ENCODE measurements around the gene MAP3K5. TPM values are rescaled to one million over a fixed set of nuclear protein-coding genes. Genes with fewer than 3 reads are reported as not detected.
"Not testable (repeated sequence)": the region's sequence is repeated elsewhere in the genome, so short reads cannot be mapped to it uniquely, and the experiment has no call there.

Gene MAP3K5
- polyA plus RNA-seq, 1 donor = 7.4 TPM

DNA sequence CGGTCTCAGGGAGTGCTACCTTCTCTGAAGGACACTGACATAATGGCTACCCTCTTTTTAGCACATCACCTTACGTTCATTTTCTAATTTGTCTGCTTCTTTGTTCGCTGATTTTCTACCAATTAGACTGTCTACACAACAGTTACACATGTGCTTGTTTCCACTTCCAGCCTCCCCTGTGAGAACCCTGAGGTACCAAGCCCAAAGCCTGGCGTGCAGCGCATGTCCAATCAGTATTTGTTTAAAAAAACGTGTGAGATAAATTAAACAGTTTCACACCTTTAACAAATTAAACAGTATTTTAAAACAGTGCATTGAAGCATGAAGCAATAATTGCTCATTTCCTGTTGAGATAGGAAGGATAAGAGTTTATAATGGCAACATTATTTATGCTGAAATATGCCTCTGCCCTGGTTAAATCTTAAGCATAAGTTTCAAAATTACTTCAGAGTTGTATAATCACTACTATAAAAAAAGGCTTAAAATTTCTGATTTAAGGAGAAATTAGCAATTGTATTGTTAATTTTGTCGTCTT is 88.9 kb downstream of the MAP3K5 start:
- WGBS (ENCODE audit: insufficient coverage, low lambda C conversion rate) = 93% methylated on average over 2 of the region's 7 CpGs
- H3K4me3 ChIP-seq (ENCODE audit: low read length) = no peak overlapping the region
- no peaks in the 10 kb centered on the region for H3K27me3 ChIP-seq (ENCODE audit: control insufficient read depth, insufficient read depth, low read length)
- no peaks in the 10 kb centered on the region for H3K4me1 ChIP-seq (ENCODE audit: control insufficient read depth, insufficient read depth, low read length)
- no peaks in the 10 kb centered on the region for H3K36me3 ChIP-seq (ENCODE audit: control insufficient read depth, insufficient read depth, low read length)
- DNase-seq = no peak
- H3K9me3 ChIP-seq (ENCODE audit: control insufficient read depth, low read depth, low read length) = no peaks in the 10 kb centered on the region
- no peak overlapping the region for H3K27ac ChIP-seq (ENCODE audit: low read length)

DNA sequence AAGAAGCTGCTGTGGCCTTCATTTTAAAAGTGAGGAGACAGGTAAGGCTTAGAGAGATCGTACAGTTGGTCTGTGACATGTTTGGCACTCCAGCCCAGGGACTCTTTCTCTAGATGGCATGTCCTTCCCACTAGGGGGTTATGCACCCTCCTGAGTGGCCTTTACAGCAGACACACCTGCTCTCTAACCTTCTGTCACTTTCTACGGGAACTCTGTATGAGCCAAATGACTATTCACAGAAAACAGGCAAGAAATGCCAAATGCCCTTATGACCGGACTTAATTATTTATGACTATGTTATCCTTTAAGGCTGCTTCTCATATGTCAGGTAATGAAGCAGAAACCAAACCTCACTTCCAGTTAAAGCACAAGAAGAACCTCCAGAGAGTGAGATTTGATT is 91.2 kb downstream of the MAP3K5 start:
- no peaks in the 10 kb centered on the region for H3K9me3 ChIP-seq (ENCODE audit: control insufficient read depth, low read depth, low read length)

DNA sequence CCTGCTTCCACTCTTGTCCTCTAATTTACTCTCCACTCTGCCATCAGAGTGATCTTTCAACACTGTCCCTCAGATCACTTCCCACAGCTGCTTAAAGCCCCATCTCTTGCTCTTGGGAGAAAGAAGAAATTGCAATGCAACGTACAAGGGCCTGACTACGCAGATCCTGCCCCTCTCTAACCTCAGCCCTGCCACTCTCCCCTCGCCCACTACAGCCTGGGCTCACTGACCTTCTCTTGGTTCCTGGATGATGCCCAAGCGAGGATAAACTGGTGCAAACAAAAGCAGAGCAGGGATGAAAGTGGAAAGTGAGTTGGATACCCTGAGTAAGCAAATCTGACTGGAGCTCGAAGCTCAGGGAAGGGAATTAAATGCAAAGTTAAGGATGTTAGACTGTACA is 92.9 kb downstream of the MAP3K5 start:
- Histone ChIP-seq H3K9me3 (ENCODE audit: control insufficient read depth, low read depth, low read length) (no peaks in the 10 kb centered on the region), H3K4me1 (ENCODE audit: control insufficient read depth, insufficient read depth, low read length) (no peaks in the 10 kb centered on the region), H3K27ac (ENCODE audit: low read length) (no peak overlapping the region), H3K4me3 (ENCODE audit: low read length) (no peak overlapping the region), H3K36me3 (ENCODE audit: control insufficient read depth, insufficient read depth, low read length) (no peaks in the 10 kb centered on the region), H3K27me3 (ENCODE audit: control insufficient read depth, insufficient read depth, low read length) (no peaks in the 10 kb centered on the region)
- DNase-seq = no peak
- WGBS (ENCODE audit: insufficient coverage, low lambda C conversion rate) = no CpG with 5 or more reads among the region's 5 CpGs

More for the DNA sequence above, 91.2 kb downstream of the MAP3K5 start:
- no peak for DNase-seq
- H3K36me3 ChIP-seq (ENCODE audit: control insufficient read depth, insufficient read depth, low read length) = no peaks in the 10 kb centered on the region
- no peaks in the 10 kb centered on the region for H3K4me1 ChIP-seq (ENCODE audit: control insufficient read depth, insufficient read depth, low read length)
- WGBS (ENCODE audit: insufficient coverage, low lambda C conversion rate) = no CpG with 5 or more reads among the region's 3 CpGs
- no peak overlapping the region for H3K27ac ChIP-seq (ENCODE audit: low read length)
- no peak overlapping the region for H3K4me3 ChIP-seq (ENCODE audit: low read length)
- H3K27me3 ChIP-seq (ENCODE audit: control insufficient read depth, insufficient read depth, low read length) = no peaks in the 10 kb centered on the region

DNA sequence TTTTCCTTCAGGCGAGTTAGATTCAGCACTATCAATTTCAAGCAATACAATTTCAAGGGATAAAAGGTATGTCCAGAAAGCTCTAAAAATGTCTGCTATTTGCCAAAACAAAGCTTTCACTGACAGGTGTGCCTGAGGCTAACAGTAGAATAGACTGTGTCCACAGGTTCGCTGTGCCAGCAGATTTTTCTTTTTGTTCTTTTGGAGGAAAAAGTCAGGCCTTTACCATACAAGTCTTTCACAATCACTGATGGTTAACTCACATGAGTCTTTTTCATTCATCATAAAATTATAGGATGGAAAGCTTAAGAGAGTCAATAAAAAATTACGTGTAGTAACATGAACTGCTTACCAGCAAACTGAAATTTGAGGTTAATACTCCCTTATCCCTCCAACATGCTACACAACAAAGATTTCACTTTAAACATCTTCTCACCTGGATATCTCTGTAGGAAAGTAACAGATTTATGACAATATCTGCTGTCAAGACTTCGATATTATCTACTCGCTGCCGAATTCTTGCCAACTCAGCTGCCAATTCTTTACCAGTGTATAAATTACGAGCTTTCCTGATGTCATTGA is 95.4 kb downstream of the MAP3K5 start:
- DNase-seq = no peak
- no peak overlapping the region for H3K27ac ChIP-seq (ENCODE audit: low read length)
- WGBS (ENCODE audit: insufficient coverage, low lambda C conversion rate) = 100% methylated on average over 2 of the region's 7 CpGs

DNA sequence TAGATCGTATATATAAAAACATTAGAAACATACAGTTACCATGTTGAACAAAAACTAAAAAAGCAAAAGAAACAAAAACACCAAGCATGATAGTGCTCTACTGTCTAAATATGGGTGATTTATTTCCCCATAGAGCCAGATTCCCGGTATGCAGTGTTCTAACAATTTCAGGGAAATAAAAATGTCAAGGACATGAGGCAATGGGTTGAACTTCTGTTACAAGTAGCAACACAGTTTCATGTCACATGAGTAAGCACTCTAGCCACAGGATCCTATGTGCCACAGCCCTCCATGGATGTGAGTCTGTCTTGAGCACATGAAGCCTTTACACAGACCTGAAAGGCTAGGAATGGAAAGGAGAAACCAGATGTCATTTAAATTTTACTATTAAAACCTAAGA is 96.0 kb downstream of the MAP3K5 start:
- Histone ChIP-seq H3K36me3 (ENCODE audit: control insufficient read depth, insufficient read depth, low read length) (no peaks in the 10 kb centered on the region), H3K4me3 (ENCODE audit: low read length) (no peak overlapping the region), H3K27me3 (ENCODE audit: control insufficient read depth, insufficient read depth, low read length) (no peaks in the 10 kb centered on the region), H3K4me1 (ENCODE audit: control insufficient read depth, insufficient read depth, low read length) (no peaks in the 10 kb centered on the region), H3K9me3 (ENCODE audit: control insufficient read depth, low read depth, low read length) (no peaks in the 10 kb centered on the region), H3K27ac (ENCODE audit: low read length) (no peak overlapping the region)
- WGBS (ENCODE audit: insufficient coverage, low lambda C conversion rate) = 63% methylated on average over 1 of the region's 2 CpGs
- DNase-seq = no peak

More for the DNA sequence above, 95.4 kb downstream of the MAP3K5 start:
- H3K27me3 ChIP-seq (ENCODE audit: control insufficient read depth, insufficient read depth, low read length) = no peaks in the 10 kb centered on the region
- H3K36me3 ChIP-seq (ENCODE audit: control insufficient read depth, insufficient read depth, low read length) = no peaks in the 10 kb centered on the region
- H3K4me3 ChIP-seq (ENCODE audit: low read length) = no peak overlapping the region
- H3K4me1 ChIP-seq (ENCODE audit: control insufficient read depth, insufficient read depth, low read length) = no peaks in the 10 kb centered on the region
- no peaks in the 10 kb centered on the region for H3K9me3 ChIP-seq (ENCODE audit: control insufficient read depth, low read depth, low read length)

DNA sequence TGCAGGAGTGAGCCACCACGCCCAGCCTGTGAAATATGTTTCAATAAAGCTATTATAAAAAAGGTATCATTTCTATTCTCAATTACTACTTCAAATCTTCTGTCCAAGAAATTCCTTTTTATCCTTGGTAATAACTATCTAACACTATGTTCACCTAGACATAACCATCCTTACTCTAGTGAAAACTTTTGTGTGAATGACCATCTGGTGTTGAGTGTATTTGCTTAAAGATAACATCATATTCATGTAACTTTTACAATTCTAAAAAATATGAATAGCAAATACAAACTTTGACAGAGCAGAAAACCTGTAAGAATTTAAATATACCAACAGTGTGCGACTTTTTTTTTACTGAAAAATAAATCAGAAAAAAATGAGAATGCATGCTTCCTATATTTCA is 96.9 kb downstream of the MAP3K5 start:
- H3K9me3 ChIP-seq (ENCODE audit: control insufficient read depth, low read depth, low read length) = no peaks in the 10 kb centered on the region
- no peaks in the 10 kb centered on the region for H3K4me1 ChIP-seq (ENCODE audit: control insufficient read depth, insufficient read depth, low read length)
- H3K27me3 ChIP-seq (ENCODE audit: control insufficient read depth, insufficient read depth, low read length) = no peaks in the 10 kb centered on the region
- no peak for DNase-seq
- 100% methylated on average over 1 of the region's 2 CpGs for WGBS (ENCODE audit: insufficient coverage, low lambda C conversion rate)
- no peaks in the 10 kb centered on the region for H3K36me3 ChIP-seq (ENCODE audit: control insufficient read depth, insufficient read depth, low read length)
- H3K4me3 ChIP-seq (ENCODE audit: low read length) = no peak overlapping the region
- H3K27ac ChIP-seq (ENCODE audit: low read length) = no peak overlapping the region

DNA sequence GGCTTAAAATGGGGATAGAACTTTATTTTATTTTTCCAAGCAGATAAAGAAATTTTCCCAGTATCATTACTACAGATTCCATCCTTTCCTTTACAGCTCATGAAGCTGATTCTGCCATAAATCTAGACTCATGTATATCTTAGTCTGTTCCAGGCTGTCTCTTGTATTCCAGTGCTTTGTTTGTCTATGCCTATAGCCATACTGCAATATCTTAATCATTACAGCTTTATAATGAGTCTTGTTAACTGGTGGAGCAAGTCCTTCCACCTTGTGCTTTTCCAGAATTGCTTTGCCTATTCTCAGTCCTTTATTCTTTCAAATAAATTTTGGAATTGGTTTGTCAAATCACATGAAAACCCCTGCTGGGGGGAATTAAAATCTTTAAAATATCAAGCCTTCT is 99.2 kb downstream of the MAP3K5 start:
- Histone ChIP-seq H3K4me1 (ENCODE audit: control insufficient read depth, insufficient read depth, low read length) (no peaks in the 10 kb centered on the region), H3K27ac (ENCODE audit: low read length) (no peak overlapping the region), H3K9me3 (ENCODE audit: control insufficient read depth, low read depth, low read length) (no peaks in the 10 kb centered on the region), H3K27me3 (ENCODE audit: control insufficient read depth, insufficient read depth, low read length) (no peaks in the 10 kb centered on the region), H3K4me3 (ENCODE audit: low read length) (no peak overlapping the region), H3K36me3 (ENCODE audit: control insufficient read depth, insufficient read depth, low read length) (no peaks in the 10 kb centered on the region)
- DNase-seq = no peak

DNA sequence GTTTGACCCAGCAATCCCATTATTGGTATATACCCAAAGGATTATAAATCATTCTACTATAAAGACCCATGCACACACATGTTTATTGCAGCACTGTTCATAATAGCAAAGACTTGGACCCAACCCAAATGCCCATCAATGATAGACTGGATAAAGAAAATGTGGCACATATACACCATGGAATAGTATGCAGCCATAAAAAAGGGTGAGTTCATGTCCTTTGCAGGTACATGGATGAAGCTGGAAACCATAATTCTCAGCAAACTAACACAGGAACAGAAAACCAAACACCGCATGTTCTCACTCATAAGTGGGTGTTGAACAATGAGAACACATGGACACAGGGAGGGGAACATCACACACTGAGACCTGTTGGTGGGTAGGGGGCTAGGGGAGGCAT is 104.4 kb downstream of the MAP3K5 start:
- H3K36me3 ChIP-seq (ENCODE audit: control insufficient read depth, insufficient read depth, low read length); H3K27me3 ChIP-seq (ENCODE audit: control insufficient read depth, insufficient read depth, low read length); DNase-seq; H3K4me1 ChIP-seq (ENCODE audit: control insufficient read depth, insufficient read depth, low read length); H3K27ac ChIP-seq (ENCODE audit: low read length); H3K9me3 ChIP-seq (ENCODE audit: control insufficient read depth, low read depth, low read length); H3K4me3 ChIP-seq (ENCODE audit: low read length): not testable (repeated sequence)
- no CpG with 5 or more reads among the region's 1 CpG for WGBS (ENCODE audit: insufficient coverage, low lambda C conversion rate)

DNA sequence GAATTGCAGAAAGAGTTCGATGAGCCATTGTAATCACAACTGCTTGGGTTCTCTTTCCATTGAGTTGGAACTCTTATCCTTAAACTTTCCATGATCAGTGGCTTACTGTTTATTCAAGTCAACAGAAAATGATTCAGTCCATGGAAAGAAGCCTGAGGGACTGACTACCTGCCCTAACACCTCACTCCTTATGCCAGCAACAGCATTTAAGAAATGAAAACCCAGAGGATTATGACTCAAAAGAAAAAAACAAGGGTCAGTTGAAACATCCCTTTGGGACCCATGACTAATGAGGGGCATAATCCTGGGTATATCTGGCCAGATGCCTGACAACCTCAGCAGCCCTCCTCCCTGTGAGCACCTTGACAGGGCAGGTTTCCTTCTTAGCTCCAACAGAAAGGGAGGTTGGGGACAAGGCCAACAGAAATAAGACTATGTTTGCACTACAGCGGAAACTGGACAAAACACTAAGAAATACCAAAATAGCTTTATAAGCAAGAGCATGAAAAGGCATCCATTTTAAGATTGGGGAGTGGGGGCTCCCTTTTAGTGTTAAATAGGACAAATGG is 106.7 kb downstream of the MAP3K5 start:
- Histone ChIP-seq H3K4me1 (ENCODE audit: control insufficient read depth, insufficient read depth, low read length) (no peaks in the 10 kb centered on the region), H3K9me3 (ENCODE audit: control insufficient read depth, low read depth, low read length) (no peaks in the 10 kb centered on the region), H3K4me3 (ENCODE audit: low read length) (no peak overlapping the region), H3K27ac (ENCODE audit: low read length) (no peak overlapping the region), H3K27me3 (ENCODE audit: control insufficient read depth, insufficient read depth, low read length) (no peaks in the 10 kb centered on the region), H3K36me3 (ENCODE audit: control insufficient read depth, insufficient read depth, low read length) (no peaks in the 10 kb centered on the region)
- WGBS (ENCODE audit: insufficient coverage, low lambda C conversion rate) = no CpG with 5 or more reads among the region's 2 CpGs
- DNase-seq = no peak

DNA sequence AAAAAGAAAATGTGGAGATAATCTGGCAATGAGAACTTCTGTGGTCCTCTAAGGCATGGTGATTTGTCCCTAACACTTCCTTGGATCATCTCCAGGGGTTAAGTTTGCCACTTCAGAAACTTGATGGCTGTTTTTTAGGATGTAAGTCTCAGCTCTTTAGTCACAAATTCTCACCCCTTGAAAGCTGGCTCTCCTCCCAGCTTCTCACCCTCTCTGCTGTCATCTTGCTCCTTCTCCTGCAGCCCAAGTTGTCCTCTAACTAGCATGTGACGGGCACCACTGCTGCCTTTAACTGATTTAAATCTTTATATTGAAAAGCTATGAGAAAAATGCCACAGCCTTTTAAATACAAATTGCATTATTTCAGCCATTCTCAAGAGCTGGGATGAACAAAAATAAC is 107.8 kb downstream of the MAP3K5 start:
- no peaks in the 10 kb centered on the region for H3K4me1 ChIP-seq (ENCODE audit: control insufficient read depth, insufficient read depth, low read length)
- DNase-seq = no peak
- no peaks in the 10 kb centered on the region for H3K27me3 ChIP-seq (ENCODE audit: control insufficient read depth, insufficient read depth, low read length)
- H3K27ac ChIP-seq (ENCODE audit: low read length) = no peak overlapping the region
- no peaks in the 10 kb centered on the region for H3K36me3 ChIP-seq (ENCODE audit: control insufficient read depth, insufficient read depth, low read length)
- WGBS (ENCODE audit: insufficient coverage, low lambda C conversion rate) = no CpG with 5 or more reads among the region's 1 CpG
- no peak overlapping the region for H3K4me3 ChIP-seq (ENCODE audit: low read length)
- no peaks in the 10 kb centered on the region for H3K9me3 ChIP-seq (ENCODE audit: control insufficient read depth, low read depth, low read length)
